NCI-H1048 (cell line): ENCODE data around the gene INPP5J.
"Not testable (repeated sequence)": the region's sequence is repeated elsewhere in the genome, so short reads cannot be mapped to it uniquely, and the experiment has no call there.

Source experiments
- DNase-seq: peaks from one replicate; lab custom pipeline; 2025; lab: John Stamatoyannopoulos, UW

Gene INPP5J

DNA sequence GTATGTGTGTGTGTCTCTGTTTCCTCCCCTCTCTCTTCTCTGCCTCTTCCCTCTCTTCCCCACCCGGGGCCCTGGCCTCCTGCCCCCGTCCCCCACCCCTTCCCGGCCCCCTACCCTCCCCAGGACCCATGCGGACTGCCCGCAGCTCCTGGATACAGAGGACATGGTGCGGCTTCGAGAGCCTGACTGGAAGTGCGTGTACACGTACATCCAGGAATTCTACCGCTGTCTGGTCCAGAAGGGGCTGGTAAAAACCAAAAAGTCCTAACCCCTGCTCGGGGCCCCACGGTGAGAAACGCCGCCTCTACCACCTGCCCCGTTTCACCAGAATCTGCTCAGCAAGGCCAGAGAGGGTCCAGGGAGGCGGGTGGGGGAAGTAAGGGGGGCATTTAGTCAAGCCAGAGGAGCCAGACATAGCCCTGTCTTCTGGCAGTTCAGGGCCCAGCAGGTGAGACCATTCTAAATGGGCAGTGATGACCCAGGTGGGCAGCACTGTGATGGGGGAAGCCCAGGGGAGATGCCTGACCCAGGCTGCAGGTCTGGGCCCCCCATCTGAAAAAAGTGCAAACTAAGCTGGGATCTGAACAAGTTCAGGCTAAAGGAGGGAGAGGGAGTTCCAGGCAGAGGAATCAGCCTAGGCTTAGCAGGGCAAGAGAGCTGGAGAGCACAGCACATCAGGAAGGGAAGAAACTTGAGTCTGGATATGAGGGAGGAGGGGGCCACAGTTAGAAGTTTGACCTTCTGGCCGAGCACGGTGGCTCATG is 21.8 kb upstream of the INPP5J start:
- no peak for DNase-seq

DNA sequence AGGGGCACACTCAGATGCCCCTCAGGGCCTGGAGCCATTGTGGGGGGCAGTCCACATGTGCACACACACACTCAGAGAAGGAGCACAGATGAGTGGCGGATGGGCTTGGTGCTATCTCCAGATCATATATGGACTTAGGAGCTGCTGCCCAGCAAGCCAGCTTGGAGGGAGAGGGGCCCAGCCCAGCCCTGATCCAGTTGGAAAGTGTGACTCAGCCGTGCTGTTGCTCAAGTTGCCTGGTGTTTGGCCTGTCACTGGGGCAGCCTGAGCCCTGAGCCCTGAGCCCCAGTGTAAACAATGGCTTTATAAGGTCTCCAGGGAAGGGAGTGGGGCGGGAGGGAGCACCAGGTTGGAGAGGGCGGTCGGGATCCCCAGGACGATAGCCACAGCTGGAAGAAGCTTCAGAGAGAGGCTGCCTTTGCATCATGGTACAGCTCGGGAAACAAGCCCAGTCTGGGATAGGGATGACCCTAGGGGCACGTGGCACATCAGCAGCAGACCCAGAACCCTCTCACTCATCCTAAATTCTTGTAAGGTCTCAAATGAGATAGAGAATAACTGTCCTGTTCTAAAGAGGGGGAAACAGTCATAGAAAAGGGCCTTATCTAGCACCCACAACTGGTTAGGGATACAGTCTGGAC is 20.2 kb upstream of the INPP5J start:
- DNase-seq = no peak

DNA sequence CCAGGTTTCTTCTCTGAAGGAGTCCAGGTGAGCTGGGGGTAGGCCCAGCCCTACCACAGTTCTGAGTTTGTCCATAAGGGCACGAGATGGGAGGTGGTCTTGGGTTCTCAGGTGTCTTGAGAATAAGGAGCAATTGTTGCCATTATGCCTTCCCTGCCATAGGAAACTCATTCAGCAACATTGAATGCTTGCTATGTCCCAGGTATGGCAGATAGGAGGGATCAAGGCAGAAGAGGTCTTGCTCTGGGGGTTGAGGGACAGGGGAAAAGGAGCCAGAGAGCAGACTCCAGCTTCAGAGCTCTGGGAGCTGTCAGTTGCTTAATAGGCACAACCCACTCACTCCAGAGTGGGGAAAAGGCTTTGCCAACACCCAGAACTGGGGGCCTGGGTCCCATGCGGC is 19.7 kb upstream of the INPP5J start:
- no peak for DNase-seq

DNA sequence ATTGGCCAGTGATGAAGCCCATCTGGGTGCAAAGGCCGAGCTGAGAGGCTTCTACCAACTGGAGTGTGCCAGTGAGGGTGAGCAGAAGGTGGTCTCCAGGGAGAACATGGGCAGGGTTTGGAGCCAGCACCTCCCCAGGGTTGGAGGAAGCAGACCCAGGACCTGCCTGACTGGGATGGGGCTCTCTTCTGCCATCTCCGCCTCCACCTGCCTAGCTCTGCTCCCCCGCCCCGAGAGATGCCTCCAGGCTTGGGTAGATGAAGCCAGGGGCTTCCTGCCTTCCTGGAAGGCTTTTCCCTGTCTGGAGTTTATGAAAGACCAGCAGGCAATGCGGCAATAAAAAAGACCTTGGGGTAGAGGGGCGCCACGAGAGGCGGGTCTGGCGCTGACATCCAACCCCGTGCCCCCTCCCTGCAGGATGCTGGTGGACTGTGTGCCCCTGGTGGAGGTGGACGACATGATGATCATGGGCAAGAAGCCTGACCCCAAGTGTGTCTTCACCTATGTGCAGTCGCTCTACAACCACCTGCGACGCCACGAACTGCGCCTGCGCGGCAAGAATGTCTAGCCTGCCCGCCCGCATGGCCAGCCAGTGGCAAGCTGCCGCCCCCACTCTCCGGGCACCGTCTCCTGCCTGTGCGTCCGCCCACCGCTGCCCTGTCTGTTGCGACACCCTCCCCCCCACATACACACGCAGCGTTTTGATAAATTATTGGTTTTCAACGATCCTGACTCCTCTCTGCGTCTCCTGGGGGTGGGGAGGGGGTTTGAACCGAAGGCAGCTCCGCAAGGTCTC is 18.7 kb upstream of the INPP5J start:
- DNase-seq = no peak

DNA sequence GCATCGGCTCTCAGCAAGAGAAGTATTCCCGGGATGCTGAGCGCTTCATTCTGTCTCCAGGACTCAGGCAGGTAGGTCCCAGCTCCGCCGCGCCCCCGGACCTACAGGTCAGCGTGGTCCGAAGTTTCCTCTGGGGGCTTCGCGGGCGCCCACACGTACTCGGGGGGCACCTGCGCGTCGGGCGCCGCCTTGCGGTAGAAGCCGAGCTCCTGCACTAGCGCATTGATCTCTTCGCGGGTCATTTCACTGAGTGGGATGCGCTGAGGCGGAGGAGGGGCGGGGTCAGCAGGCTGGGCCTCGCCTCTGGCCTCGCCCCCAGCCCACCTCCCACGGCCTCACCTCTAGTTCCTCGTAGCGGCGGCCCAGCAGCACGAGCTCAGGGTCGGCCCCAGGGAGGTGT is 17.9 kb upstream of the INPP5J start:
- DNase-seq = no peak

DNA sequence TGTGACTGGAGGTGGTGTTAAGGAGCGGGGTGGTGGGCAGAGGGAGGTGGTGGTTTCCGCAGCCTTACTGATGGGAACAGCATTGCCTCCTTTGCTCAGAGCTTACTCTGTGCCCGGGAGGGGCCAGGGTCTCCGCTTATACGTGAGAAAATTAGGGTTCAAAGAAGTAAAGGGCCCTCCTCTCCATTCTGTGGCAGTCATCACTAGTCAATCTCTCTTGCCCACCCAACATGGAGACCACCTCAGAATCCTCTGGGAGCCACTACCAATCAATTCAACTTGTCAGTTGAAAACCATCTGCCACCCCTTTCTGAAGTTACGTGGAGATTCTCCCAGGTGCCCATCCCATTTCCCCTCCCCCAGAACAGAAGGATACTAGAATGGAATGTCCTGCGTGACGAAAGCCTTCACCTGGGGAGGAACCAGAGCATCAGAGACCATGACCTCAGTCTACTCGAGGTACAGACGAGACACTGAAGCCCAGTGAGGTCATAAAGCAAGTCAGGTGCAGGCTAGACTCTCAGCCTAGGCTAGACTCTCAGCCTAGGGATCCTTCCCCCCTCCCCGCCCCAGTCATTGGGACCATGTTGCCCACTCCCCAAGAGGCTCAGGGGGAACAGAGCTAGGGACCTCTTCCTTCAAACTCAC is 17.4 kb upstream of the INPP5J start:
- no peak for DNase-seq

DNA sequence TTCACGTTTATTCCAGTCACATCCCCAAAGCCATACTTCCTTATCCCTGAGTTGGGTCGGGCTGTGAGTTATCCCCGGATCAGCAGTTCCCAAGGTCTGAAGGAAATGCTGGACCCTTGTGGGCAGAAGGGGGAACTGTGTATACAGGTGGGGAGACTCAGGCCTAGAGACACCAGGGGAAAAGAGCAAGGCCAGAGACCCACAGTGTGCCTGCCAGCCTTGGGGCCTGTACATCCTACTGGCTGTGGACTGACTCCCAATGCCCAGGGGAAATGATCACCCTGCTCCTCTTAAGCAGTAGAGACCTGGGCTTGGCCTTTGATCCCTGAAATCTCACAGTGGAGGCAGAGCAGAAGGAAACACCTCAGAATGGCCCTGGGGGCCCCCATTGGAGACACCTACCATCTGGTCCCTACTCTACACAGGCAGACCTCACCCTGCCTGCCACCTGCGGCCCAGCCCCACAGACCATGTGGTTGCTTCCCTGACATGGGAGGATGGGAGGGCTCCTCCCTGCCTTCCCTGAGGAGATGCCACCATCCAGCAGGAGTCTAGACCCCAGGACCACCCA is 16.7 kb upstream of the INPP5J start:
- DNase-seq = no peak

DNA sequence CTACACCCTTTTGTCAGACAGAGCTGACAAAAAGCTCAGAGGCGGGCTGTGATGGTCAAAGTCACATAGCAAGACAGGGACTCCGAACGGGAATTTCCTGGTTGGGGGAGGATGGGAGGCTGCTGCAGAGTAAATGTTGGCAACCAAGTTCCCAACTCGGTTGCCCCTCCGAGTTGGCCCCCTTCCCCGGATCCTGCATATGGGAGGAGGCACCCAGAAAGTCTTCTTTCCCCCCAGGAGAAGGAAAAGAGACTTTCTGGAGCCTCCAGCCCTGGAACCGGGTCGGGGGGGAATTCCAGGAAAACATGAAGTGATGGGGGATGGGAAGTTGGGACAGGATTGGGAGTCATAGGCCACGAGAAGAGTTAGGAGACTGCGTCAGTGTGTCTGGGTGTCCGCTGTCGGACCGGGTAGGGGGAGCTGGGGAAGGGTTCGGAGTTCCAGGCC is 16.0 kb upstream of the INPP5J start:
- no peak for DNase-seq

DNA sequence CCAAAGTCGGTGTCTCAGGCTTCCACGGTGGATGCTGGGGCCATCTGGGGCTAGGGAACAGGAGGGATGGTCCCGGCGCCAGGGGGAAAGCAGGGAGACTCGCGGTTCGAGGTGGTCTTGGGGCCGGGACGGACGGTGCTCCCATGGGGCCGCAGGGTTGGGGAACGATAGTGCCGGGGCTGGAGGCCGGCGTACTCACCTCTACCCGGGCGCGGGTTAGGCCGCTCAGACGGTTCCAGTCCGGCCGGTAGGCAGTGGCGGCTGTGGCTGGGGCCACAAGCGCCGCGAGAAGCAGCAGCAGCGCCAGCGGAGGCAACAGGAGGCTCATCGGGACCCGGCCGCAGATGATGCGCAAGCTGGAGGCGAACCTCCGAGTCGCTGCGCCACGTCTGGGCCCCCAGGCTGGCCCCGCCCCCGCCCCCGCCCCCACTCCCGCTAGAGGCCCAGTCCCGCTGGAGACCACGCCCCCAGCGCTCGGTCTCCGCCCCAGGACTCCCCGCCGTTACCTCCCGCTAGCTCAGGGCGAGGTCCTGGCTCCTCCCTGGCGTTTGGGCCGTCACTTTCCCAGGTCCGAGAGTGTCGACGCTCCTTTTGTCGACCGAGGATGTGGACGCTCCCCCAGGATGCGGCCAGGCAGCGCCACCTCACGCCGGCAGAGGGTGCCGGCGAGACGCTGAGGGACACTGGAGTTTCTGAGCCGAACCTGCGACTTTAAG is 15.4 kb upstream of the INPP5J start, which contains the start of gene SELENOM:
SELENOM (minus strand) TSS at position 391 of the 716 bp plus-strand sequence; CDS start at position 328, 63 bp downstream.
- peak; percentile 93 for DNase-seq

DNA sequence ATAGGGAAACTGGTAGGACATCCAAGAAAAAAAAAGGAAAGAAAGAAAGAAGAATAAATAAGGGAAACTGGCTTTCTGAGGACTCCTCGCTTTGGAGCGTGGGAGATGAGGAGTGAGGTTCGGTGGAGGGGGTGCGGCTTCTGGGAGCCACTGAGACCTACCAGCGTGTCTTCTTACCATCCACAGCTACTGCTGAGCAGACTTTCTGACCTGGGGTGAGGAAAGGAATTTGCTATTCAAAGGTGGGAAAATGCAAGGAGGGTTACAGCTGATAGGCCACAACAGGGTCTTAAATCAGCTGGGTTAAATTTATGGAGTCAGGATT is 14.9 kb upstream of the INPP5J start:
- no peak for DNase-seq

DNA sequence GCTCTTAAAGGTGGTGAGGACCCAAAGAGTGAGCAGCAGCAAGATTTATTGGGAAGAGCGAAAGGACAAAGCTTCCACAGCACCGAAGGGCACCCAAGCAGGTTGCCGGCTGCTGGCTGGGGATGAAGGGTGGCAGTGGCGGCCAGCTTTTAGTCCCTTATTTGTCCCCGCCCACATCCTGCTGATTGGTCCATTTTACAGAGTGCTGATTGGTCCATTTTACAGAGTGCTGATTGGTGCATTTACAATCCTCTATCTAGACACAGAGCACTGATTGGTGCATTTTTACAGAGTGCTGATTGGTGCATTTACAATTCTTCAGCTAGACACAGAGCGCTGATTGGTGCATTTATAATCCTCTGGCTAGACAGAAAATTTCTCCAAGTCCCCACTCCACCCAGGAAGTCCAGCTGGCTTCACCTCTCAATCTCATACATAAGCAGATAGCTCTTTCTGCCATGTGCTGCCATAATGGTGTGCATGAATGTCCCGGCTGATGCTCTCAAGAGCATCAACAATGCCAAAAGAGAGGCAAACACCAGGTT is 10.1 kb upstream of the INPP5J start:
- DNase-seq = not testable (repeated sequence)

DNA sequence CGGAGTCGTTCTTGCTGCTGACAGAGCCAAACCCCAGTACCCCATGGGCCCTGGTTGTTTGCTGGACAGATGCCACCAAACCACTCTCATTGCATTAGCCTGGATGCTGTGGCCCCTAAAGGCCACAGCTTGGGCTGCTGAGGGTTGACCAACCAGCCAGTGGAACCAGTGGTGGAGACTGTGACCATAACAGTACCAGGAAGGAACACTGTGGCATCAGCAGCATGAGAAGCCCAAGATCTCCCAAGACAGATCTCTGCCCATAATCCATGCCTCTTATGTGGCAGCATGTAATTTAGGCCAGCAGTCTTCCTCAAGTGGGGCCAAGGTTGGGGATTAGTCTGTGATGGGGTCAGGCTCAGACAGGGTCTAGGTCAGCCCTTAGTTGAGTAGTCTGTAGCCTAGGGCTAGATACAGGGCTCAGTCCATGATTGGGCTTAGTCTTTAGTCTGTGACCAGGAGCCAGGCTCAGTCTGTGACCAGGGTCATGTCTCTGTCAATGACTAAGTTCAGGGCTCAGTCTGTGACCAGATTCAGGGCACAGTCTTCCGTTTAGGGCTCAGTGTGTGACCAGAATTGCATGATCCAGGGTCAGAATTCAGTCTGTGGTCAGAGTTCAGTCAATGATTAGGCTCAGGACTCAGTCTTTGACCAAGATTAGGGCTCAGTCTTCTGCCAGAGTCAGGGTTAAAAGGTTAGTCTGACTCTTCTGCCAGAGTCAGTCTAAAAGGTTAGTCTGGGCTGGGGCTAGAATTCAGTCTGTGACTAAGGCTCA is 4.5 kb upstream of the INPP5J start:
- no peak for DNase-seq

DNA sequence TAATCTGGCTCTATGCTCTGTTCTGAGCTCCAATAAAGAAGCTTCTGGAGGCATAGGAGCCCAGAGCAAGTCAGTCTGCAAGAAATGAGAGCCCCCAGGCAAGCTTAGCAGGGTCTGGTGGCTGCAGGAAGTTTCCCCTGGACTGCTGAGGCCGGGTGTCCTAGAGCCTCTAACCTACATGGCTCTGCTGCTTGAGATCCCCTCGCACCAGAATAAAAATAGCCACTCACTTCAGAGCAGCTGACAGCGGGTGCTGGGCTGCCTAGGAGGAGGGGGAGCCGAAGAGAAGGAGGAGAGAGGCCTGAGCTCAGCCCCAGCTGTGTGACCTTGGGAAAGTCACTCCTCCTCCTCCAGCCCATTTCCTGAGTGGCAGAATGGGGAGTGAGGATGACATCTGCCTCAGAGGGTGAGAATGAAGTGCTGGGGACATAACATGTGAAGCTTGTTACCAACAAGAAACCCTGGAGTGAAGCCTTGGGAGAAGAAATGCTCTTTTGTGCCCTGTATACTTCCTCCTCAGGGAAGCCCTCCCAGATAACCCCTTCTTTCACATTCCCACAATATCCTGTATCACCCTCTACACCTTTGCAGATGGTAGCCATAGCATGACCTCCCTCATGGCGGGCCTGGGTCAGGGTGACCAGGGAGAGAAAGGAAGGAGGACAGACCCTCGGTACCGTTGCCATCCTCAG is 3.6 kb upstream of the INPP5J start:
- no peak for DNase-seq

DNA sequence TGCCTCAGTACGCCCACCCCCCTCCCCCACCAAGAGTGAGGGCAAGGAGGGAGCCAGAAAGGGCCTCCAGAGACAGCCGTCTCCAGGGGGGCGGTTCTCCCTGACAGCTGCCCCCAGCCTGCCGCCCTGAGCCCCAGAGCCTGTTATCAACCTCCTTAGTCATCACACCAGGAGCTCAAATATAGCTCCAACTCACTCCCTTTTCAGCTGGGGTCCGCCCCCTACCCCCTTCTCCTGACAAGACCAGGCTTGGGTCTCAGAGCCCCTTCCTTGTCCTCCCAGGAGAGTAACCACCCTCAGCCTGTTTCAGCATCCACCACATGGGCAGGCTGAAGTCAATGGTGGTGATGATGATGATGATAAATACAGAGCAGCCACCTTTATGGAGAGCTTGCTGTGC is 2.5 kb upstream of the INPP5J start:
- no peak for DNase-seq

DNA sequence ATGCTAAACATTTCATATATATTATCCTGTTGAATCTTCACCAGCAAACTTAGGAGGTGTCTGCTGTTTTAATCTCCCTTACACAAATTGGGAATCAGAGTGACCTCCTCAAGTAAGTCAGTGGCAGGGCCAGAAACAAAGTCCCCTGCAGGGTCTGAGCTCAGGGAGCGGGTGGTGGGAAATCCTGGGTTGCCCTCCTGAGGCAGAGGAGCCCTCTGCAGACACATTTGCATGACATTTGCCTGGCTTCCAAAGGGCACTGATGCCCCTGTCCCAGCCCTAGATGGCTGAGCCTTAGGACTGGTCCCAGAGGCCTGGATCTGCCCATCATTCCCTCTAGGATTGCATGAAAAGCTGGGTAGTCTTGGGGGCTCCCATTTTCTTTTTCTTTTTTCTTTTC is 2.1 kb upstream of the INPP5J start:
- no peak for DNase-seq

DNA sequence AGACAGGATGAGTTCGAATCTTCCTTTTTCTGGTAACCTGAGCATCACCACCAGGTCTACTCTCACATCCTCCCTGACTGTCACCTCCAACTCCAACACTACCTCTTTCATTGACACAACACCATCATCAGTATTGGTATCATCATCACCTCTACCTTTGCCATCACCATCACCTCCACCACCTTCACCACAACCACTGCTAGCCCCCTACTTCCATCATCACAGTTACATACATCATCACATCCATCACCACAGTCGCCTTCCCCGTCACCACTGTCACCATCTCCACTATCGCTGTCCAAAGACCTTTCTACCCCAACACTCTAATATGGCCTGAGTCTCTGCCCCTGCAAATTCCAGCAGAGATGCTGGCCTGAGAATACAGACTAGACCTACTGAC is 1.4 kb upstream of the INPP5J start:
- no peak for DNase-seq

DNA sequence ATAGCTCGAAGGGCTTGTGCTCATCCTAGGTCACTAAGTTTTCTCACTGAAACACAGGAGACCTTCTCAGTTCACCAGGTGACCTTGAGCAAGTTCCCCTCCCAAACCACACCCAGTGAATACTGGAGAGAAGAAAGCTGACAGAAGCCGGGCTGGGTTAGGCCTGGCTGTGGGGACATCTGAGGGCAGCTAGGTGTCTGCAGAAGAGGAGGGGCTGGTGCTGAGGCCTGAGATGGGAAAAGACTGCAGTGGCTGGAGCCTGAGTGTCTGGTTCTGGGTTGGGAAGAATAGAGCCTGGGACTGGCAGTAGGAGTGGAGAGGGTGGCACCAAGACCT is 602 bp upstream of the INPP5J start:
- no peak for DNase-seq

DNA sequence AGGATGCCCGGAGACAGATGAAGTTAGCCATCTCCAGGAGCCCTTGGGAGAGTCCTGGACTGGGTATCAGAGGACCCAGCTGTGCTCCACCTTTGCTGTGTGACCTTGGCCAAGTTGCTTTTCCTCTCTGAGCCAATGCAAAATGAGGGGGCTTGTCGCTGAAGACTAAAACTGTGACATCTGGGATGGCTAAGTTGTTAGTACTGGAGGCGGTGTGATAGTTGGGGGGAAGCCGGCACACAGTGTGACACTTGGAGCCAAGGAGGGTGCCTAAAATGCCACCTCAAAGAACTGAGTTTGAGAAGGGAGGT is 481 bp downstream of the INPP5J start:
- no peak for DNase-seq

DNA sequence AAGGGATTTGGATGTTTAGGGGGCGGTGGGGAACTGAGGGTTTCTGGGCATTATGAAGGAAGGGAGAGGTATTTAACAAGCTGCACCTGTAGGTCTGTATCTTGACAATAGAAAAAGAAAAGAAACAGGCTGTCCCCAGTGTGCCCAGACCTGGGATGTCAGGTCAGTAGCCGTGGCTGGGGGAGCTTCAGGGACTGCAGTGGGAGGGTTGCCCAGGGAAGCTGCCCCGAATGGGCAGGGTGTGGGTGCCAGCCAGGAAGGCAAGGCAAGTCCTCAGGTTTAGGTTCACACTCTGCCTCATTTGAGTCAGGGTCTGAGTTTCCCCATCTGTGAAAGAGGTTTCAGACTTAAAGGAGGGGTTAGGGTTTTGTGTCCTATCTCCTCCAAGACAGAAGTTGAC is 1.5 kb downstream of the INPP5J start:
- no peak for DNase-seq

DNA sequence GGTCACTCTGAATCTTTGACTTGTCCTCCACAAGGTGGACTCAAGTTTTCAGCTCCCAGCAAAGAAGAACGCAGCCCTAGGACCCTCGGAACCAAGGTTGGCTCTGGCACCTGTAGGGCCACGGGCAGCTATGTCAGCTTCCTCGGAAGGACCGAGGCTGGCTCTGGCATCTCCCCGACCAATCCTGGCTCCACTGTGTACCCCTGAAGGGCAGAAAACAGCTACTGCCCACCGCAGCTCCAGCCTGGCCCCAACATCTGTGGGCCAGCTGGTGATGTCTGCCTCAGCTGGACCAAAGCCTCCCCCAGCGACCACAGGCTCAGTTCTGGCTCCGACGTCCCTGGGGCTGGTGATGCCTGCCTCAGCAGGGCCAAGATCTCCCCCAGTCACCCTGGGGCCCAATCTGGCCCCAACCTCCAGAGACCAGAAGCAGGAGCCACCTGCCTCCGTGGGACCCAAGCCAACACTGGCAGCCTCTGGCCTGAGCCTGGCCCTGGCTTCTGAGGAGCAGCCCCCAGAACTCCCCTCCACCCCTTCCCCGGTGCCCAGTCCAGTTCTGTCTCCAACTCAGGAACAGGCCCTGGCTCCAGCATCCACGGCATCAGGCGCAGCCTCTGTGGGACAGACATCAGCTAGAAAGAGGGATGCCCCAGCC is 2.2 kb downstream of the INPP5J start:
- DNase-seq = no peak
